SK-N-SH treated with all-trans-retinoic acid at 6 μM for 48 hours (cell line): ENCODE results near the gene TRABD.

Source experiments
- ZFP3 ChIP-seq: fragments of 250-450 bp; sonication (Bioruptor Pico); IDR thresholded peaks from 2 replicates; pipeline ENCODE4 v1.5.0; 2020; ENCODE audit warnings: mild to moderate bottlenecking, moderate library complexity
- ZFP30 ChIP-seq: fragments of 450-650 bp; formaldehyde crosslinking; IDR thresholded peaks from 2 replicates; pipeline ENCODE4 v1.5.0; 2022; ENCODE audit warnings: mild to moderate bottlenecking, moderate library complexity

- no peak for TF ChIP-seq ZFP30 (CRISPR knock-in tag)
- no peak for TF ChIP-seq ZFP3 (CRISPR knock-in tag)
Observed at GRCh38 chr22:50238755-50239154, 53.0 kb downstream of the TRABD start.
